Smooth muscle cell of the pulmonary artery (primary cell): Measurements from ENCODE around the gene LINC00632. TPM values are rescaled to one million over a fixed set of nuclear protein-coding genes. Genes with fewer than 3 reads are reported as not detected.

Experiments
- total RNA-seq: library from RNA; depleted of rRNA; stranded (reverse); fragments of >200 nt; gene quantifications from 2 replicates; pipeline ENCODE4 v1.2.3, GENCODE V29; 2014

Gene LINC00632
- 9.7 and 13.3 TPM in 2 replicates for total RNA-seq

GRCh38 chrX:140709421-140709846 lies at the start of gene LINC00632:
Gene LINC00632, plus strand, starts transcription at chrX:140709759.

Other genes with a start within 250 kb of the LINC00632 start
- not detected in 2 replicates for gene SOX3, start 204.7 kb upstream of the LINC00632 start, total RNA-seq